HL-60/S4 treated with retinoic acid at 250 ng/mL for 4 days and 3 days (cell line): ENCODE results near the gene MYL5.
"Not testable (repeated sequence)": the region's sequence is repeated elsewhere in the genome, so short reads cannot be mapped to it uniquely, and the experiment has no call there.

Experiments used
- in situ Hi-C: fragments of 300-500 bp; cut with MboI; formaldehyde crosslinking; loops from 2 replicates; pipeline ENCODE4 v1.7.0; 2022; ENCODE audit warnings: low sequenced_read_pairs

Gene MYL5, protein sequence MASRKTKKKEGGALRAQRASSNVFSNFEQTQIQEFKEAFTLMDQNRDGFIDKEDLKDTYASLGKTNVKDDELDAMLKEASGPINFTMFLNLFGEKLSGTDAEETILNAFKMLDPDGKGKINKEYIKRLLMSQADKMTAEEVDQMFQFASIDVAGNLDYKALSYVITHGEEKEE

DNA sequence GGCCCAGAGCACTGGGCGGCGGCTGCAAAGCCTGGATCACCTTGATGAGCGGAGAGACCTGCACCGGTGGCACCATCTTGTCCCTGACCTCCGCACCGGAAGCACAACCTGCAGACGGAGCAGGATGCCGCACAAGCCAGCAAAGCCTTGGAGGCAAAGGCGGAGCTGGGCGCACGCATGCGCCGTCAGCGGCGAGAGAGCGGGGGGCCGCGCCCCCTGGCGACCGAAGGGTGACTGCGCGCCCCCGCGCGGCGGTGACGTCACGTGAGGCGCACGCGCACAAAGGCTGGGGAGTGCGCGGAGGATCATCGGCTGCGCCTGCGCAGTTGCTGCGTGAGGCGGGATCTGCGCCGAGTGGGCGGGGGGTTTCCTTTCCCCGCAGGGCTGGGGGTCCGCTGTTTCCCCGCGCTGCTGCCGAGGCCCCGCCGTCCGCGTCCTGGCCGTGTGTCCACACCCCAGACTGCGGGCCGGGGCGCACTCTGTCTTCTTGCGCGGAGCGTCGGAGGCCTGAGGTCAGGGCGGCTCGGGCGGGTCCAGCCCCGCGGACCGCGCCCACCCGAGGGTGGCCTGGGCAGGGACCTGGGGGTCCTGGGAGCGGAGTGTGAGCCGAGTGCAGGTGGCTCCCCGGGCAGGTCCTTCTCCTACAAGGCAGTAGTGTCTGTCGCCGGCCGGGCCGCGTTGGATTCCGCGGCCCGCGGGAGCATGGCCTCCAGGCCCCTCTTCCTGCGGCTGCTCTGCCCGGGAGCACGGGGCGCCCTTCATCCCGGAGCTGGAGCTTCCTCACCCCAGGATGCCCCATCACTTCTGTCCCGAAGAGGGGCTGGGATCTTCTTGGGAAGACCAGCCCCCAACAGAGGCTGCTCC, at the start of gene MYL5, which contains the start of gene ATP5ME:
MYL5 (plus strand) TSS at position 371 of the 864 bp plus-strand sequence. CDS start 3,485 bp downstream, outside the sequence.
ATP5ME (minus strand) TSS at position 105 of the 864 bp plus-strand sequence; CDS start at position 76, 29 bp downstream.
- in situ Hi-C loops: no loop called here

DNA sequence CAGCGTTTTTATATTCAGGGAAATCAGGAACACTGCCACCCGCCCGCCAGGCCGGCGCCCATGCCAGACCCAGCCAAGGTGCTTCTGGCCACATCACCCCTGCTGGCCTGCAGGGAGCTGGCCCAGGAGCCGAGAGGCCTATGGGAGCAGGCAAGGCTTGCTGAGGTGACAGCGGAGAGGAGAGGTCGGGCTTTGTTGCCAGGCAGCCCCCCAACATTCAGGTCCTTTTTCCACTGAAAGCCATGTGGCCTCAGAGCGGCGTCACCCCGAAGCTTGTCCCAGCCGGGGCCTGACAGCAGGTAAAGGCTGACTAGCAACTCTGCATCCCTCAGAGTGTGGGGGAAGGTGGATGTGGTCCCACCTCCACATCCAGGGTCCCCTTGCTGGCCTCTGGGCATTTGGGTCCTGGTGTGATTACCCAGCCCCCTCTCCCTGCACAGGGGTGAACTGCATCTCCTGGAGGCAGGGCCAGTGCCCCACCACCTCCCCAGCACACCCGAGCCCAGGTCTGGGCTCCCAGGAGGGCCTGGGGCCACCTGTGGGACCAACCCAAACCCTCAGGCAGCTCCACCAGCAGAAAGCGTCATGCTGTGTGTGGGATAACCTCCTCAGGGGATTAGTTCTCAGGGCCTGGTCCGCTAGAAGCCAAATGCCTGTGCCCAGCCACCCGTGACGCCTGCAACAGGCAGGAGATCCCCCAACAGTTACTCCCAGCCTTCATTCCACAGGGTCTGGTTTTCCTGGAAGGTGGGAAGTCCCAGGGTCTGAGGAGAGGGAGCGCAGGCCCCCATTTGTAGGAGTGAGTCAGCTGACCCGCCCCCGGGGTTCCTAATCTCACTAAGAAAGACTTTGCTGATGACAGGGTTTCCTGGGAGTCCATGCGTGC, 49.4 kb upstream of the MYL5 start, which contains the start of gene PDE6B:
PDE6B (plus strand) TSS at position 869 of the 886 bp plus-strand sequence. CDS start 54 bp downstream, outside the sequence.
- in situ Hi-C loops: no loop called here

DNA sequence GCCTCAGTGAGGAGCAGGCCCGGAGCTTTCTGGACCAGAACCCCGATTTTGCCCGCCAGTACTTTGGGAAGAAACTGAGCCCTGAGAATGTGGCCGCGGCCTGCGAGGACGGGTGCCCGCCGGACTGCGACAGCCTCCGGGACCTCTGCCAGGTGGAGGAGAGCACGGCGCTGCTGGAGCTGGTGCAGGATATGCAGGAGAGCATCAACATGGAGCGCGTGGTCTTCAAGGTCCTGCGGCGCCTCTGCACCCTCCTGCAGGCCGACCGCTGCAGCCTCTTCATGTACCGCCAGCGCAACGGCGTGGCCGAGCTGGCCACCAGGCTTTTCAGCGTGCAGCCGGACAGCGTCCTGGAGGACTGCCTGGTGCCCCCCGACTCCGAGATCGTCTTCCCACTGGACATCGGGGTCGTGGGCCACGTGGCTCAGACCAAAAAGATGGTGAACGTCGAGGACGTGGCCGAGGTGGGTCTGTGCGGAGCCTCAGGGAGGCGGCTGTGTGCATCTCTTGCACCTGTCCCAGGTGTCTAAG, 48.6 kb upstream of the MYL5 start:
- in situ Hi-C loops: no loop called here

DNA sequence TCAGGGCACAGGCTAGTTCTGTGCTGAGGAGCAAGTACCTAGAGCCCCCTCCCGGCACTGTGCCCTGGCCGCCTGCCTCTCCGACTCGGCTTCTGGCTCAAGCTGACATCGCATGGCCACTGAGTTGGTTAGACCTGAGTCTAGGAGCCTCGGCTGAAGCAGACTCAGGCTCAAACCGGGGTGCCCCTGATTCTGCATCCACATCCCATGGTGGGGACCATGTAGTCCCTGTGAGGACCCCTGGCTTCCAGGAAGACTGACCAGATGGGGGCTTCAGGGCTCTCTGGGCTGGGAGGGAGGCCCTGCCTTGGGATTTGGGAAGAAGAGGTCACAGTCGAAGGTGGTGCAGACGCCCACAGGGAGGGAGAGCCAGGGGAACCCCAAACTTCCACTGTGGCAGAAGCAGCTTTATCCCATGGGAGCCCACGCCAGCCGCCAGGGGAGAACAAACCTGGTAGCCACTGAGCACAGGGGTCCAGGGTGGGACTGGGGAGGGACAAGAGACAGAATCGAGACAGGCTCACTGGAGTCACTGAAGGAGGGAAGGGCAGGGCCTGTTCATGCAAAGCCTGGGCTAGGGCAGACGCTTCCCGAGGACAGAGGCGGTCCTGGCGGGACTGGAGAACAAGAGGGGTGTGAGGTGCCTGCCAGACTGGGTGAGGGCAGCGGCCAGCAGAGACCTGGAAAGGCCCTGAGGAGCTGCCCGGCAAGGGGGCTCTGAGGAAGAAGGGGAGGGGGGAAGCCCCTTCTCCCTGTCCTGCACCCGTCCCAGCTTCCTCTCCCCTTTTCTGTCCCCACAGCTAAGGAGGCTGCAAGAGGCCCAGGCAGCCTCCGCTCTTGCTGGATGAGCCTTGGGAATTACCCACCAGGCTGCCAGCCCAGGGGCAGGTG, 47.9 kb upstream of the MYL5 start:
- in situ Hi-C loops: no loop called here

DNA sequence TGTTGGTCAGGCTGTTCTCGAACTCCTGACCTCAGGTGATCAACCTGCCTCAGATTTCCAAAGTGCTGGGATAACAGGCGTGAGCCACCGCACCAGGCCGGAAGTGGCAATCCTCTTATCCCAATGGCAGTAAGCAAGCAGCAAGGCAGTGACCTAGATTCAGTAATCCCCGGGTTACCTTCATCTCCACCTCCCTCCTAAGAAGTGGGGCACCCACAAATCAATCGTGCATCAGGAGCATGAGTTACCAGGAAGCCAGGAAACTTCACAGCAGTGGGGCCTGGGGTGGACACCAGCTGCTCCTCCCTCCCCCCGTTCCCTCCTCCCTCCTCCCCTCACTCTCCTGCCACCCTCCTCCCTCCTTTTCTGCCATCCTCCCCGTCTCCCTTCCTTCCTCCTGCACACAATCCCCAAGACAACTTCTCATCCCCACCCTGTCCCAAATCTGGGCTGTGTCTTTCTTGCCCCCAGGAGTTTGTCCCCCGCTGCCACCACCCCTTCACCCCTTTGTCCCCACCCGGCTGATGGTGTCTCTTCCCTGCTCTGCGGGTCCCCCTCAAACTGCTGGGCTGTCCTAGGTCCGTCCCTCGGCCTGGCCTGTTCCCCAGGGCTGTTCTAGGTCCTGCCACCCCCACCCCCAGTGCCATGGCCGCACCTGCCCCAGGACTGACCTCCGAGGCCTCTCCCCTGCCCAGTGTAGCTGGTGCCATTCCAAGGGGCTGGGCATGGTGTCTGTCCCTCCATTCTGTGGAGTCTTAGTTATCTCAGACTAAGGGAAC, 46.8 kb upstream of the MYL5 start:
- in situ Hi-C loops: no loop called here

DNA sequence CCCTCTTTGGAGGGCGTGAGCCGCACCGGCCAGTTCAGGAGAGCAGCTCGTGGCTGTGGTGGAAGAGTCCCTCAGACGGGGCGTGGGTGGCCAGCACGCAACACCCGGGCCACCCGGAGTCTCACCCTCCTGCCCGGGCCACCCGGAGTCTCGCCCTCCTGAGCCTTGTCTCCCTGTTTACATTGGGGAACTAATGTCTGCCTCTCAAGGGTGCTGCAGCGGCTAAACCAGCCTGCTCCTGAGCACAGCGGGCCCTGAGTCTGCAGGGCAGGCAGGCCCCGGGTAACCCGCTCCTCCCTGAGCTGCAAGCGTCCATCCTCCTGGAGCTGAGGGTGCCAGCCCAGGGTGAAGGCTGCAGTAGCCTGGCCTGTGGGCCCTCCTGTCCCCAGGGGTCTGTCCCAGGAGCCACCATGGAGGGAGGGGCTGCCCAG, 46.0 kb upstream of the MYL5 start:
- in situ Hi-C loops: no loop called here

DNA sequence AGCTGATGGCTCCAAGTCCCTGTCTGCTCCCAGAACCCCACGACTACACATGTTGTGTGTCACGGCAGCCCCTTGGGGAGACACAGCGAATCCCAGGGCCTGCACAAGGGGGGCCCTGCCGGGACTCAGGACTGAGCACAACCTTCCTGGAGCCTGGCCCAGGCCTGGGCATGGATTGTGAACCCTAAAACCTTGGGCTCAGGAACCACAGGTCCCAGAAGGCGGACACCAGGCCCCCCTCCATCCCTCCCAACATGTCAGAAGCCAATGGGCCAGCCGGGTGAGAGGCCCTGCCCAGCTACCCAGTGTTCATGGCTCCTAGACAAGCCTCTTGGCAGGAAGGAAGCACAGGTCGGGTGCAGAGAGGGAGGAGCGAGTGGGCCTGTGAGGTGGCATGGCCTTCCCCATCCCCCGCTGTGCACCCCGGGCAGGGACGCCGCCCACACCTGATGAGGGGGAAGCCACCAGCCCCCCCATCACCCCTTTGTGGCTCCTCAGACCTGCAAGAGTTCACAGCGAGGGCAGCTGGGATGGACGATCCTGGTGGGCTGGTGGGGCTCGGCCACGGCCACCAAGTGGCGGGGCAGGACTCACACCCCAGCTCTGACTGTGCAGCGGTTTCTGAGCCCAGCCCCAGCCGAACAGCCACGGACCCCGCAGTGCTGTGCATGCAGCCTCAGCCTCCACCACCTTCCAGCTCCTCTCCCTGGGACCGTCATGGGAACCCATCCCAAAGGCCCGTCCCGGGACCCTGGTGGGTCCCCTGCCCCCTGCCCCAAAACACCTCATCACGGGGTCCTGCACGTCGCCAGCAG, 45.3 kb upstream of the MYL5 start:
- in situ Hi-C loops: no loop called here

DNA sequence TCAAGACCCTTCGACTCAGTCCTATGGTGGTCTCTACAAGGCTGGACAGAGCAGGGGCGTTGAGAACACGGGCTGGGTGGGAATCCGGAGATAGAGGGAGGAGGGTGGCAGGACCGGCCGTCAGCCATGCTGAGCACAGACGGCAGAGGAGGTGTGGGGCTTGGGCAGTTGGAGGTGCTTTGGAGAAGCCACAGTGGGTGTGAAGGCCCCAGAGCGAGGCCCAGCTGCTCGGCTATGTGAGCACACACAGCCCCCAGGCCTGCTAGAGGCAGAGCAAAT, 44.8 kb upstream of the MYL5 start:
- in situ Hi-C loops: no loop called here

DNA sequence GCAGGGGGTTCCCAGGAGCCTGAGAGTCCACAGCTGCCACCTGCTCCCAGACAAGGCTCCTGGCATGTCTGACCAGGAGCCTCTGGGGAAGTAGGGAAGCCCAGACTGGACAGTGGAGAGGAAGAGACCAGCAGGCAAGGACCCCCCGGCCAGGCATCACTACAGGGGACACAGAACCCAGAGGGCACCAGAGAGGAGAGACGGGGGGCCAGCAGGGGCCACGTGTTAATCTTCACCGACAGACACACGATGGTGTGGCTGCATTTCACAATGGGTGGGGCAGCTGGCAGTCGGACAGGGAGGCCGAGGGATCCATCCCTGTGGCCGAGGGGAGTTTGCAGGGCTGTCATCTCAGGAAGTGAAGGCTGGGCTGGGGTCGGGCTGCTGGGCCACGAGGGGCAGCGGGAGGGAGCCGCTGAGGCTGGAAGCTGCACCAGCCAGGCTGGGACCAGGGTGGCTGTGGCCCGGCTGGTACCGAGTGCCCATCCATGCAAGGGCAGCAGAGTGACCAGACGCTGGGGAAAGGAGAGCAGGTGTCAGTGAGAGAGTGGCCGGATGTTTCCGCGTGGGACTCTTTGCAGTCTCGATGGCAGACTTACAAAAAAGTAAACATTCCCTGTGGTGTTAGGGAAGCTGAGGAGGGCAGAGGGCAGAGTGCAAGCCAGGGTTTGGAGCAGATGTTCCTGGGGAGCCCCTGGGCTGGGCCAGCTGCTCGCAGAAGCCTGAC, 44.3 kb upstream of the MYL5 start:
- in situ Hi-C loops: no loop called here

DNA sequence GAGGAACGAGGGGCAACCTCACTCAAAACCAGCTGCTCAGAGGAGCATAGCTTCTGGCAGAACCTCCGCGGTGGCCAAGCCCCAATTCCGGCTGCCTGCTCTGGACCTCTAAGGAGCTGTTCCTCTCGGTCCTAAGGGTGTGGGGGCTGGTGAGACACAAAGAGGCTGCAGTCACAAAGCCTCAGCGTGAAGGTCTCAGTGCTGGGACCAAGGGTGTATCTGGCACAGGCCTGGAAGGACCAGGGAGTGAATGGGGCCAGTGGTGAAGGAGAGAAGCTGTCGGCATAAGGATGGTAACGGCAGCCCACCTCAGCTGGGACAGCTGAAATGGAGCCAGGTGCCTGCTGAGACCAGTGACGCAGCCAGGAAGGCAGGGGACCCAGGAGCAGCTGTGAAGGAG, 43.7 kb upstream of the MYL5 start:
- in situ Hi-C loops: no loop called here

DNA sequence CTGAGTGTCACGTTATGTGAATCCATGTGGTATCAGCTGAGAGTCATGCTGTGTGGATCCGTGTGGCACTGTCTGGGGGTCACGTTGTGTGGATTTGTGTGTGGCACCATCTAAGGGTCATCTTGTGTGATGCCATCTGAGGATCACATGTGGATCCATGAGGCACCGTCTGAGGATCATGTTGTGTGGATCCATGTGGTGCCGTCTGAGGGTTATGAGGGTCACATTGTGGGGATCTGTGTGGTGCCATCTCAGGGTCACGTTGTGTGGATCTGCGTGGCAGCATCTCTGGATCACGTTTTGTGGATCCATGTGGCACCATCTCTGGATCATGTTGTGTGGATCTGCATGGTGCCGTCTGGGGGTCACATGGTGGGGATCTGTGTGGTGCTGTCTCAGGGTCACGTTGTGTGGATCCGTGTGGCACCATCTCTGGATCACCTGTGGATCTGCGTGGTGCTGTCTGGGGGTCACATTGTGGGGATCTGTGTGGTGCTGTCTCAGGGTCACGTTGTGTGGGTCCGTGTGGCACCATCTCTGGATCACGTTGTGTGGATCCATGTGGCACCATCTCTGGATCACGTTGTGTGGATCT, 42.0 kb upstream of the MYL5 start:
- in situ Hi-C loops: no loop called here

DNA sequence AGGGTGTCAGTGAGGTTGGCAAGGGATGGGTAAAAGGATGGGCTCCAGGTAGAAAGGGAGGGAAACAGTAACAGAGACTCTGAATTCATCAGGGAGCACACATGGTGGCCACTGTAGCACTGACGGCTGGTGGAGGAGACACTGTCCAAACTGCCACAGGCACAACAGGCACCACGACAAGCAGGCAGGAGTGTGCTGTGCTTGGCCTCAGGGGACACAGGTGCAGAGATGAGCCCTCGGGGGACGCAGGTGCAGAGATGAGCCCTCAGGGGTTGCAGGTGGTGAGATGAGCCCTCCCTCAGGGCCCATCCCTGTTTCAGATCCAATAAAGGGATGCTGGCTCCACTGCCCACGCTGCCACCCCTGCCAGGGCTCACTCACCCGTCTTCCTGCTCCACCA, 41.4 kb upstream of the MYL5 start:
- in situ Hi-C loops: no loop called here

DNA sequence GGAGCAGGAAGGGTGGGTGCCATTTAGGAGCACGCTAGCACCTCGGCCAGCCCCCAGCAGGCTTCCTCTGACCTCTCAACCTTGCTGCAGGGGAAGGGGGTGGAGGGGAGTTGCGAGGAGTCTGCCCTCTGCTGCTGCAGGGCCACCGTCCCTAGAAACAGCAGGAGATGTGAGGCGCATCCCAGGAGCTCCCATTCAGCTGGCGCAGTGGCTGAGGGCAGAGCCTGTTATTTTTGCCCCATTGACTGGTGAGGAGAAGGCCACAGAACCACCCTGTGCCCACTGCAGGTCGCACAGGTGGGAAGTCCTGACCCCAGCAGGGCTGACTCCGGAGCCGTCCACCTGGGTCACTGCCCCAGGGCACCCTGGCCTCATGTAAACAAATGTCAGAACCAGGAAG, 40.9 kb upstream of the MYL5 start:
- in situ Hi-C loops: no loop called here

DNA sequence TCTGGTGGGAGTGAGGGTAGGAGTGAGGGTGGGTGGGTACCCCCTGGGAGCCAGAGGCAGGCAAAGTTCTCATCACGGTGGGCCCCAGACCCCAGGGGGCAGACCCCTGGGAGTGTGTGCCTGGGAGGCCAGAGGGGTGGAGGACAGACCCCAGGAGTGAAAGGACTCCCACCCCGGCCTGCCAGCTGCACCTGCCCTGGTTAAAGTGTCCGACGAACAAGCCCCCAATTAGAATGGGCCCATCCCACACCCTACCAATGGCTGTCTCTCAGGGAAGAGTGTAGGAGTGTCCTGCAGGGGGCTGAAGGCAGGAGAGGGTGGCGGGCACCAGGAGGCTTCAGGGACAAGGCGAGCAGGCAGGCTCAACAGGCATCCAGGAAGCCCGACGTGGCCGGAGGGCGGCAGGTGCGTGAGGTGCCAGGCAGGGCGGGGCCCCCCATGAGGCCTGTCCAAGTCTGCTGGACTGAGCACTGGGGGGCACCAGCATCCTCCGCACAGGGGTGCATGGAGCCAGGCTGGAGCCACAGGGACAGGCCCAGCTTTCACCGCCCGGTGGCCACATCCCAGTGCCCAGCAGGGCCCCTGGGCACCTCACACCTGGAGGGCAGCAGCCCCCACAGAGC, 40.3 kb upstream of the MYL5 start:
- in situ Hi-C loops: no loop called here

DNA sequence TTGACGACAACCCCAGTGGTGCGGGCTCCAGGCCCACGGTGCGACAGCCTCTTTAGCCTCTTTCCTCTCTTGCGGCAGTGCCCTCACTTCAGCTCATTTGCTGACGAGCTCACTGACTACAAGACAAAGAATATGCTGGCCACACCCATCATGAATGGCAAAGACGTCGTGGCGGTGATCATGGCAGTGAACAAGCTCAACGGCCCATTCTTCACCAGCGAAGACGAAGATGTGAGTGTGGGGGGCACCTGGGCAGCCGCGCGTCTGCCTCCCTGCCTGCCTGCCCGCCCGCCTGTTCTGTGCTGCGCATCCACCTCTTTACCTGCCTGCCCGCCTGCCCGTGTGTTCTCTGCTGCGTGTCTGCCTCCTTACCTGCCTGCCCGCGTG, 39.8 kb upstream of the MYL5 start:
- in situ Hi-C loops: no loop called here

DNA sequence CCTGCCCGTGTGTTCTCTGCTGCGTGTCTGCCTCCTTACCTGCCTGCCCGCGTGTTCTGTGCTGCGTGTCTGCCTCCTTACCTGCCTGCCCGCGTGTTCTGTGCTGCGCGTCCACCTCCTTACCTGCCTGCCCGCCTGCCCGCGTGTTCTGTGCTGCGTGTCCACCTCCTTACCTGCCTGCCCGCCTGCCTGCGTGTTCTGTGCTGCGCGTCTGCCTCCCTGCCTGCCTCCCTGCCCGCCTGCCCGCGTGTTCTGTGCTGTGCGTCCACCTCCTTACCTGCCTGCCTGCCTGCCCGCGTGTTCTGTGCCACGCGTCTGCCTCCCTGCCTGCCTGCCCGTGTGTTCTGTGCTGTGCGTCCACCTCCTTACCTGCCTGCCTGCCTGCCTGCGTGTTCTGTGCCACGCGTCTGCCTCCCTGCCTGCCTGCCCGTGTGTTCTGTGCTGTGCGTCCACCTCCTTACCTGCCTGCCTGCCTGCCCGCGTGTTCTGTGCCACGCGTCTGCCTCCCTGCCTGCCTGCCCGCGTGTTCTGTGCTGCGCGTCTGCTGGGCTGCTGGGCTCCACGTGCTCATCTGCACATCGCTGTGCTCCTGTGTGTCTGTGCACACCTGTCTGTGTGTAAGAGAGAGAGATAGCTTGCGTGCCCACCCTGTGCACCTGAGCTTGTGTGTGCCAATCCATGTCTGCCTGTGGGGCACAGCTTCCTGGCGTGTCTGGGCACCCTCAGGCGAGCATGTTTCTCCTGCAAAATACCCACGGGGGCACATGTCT, 39.1 kb upstream of the MYL5 start:
- in situ Hi-C loops: not testable (repeated sequence)
